Transverse colon (tissue), 4 donors: ENCODE data around the gene TMEM202. TPM values are rescaled to one million over a fixed set of nuclear protein-coding genes. Genes with fewer than 3 reads are reported as not detected.

Experiments
- DNase-seq: peaks from one replicate; pipeline ENCODE4 v3.0.0-alpha.2; 2019
- H3K27ac ChIP-seq, 4 donors: fragments of 200-600 bp; sonication (generic); 2 replicates each; pipeline ENCODE4 v1.5.1; 2016 to 2018; ENCODE audit warnings: inconsistent platforms in 4 of 4
- H3K27me3 ChIP-seq: fragments of 200-600 bp; sonication (generic); 2 replicates; pipeline ENCODE4 v1.5.1; 2017; ENCODE audit warnings: inconsistent platforms
- H3K36me3 ChIP-seq, 4 donors: fragments of 200-600 bp; sonication (generic); 2 replicates each; pipeline ENCODE4 v1.5.1; 2017 to 2019; ENCODE audit warnings: inconsistent platforms in 4 of 4
- H3K4me1 ChIP-seq, 4 donors: fragments of 200-600 bp; sonication (generic); 2 replicates each; pipeline ENCODE4 v1.5.1; 2017 to 2020; ENCODE audit warnings: inconsistent platforms in 4 of 4
- H3K4me3 ChIP-seq, 4 donors: fragments of 200-600 bp; sonication (generic); 1 replicate in 1 of 4; 2 replicates in 3 of 4; pipeline versions ENCODE4 v1.5.1 to v1.6.1; 2017 to 2019; ENCODE audit warnings: inconsistent platforms in 4 of 4
- H3K9me3 ChIP-seq, 2 donors: fragments of 200-600 bp; sonication (generic); 2 replicates each; pipeline ENCODE4 v1.5.1; 2017 to 2019; ENCODE audit warnings: inconsistent platforms in 2 of 2
- EP300 ChIP-seq: sonication (generic); formaldehyde crosslinking; IDR thresholded peaks from one replicate; pipeline ENCODE4 v1.6.1; 2017; ENCODE audit warnings: antibody characterized with exemption, low read depth
- POLR2A ChIP-seq: fragments of 450-650 bp; IDR thresholded peaks from one replicate; pipeline ENCODE4 v1.6.1; 2016; ENCODE audit warnings: antibody characterized with exemption, mild to moderate bottlenecking, moderate library complexity
- POLR2AphosphoS5 ChIP-seq, 3 donors: sonication (generic); formaldehyde crosslinking; IDR thresholded peaks; one replicate each; pipeline ENCODE4 v1.6.1; 2016; ENCODE audit warnings: antibody characterized with exemption in 3 of 3
- WGBS, 2 donors: methylation state at CpG; one replicate each; pipeline ENCODE4 v1.1.5; 2018; ENCODE audit warnings: low coverage in 1 of 2; 5-methylcytosine and 5-hydroxymethylcytosine counted together
- in situ Hi-C, 4 donors: fragments of 200-750 bp; cut with MboI; loops; one replicate each; pipeline versions ENCODE4 v1.15.0 to v1.15.1; 2017; ENCODE audit warnings: low sequenced_read_pairs in 3 of 4, low pct_ligation_motif_present in 1 of 4, low pct_unique_long_range_greater_than_20kb in 1 of 4
- intact Hi-C: fragments of 100-400 bp; cut with DNase I; formaldehyde crosslinking; loops from one replicate; pipeline ENCODE4 v1.15.1; 2023; ENCODE audit warnings: low total_unique reads
- total RNA-seq, 4 donors: library from RNA; depleted of rRNA; stranded (reverse); fragments of >200 nt; gene quantifications; one replicate each; pipeline ENCODE4 v1.1.0, GENCODE V29; 2016
- TF ChIP-seq, protein P1 (sequence below), 5 experiments: fragments of 200-600 bp in 3 of 5; fragments of 450-650 bp in 2 of 5; sonication (generic) in 3 of 5; IDR thresholded peaks; 1 replicate in 2 of 5; 2 replicates in 3 of 5; pipeline ENCODE4 v1.5.1; 2016 to 2017; ENCODE audit warnings: antibody characterized with exemption in 5 of 5, inconsistent platforms in 3 of 5, mild to moderate bottlenecking in 2 of 5, moderate library complexity in 1 of 5

The TMEM202 gene
- total RNA-seq, 4 donors from 2014 or later = not detected

DNA sequence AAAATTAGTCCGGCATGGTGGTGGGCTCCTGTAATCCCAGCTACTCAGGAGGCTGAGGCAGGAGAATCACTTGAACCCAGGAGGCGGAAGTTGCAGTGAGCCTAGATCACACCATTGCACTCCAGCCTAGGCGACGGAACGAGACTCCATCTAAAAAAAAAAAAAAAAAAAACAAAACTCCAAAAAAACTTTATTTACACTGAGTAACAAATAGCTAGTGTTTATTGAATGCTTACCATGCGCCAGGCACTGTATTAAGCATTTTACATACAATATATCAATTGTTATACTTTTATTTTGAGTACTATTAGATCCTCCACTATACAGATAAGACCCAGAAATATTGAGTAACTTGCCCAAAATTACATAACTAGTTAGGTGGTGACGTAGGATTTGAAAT lies 58.6 kb downstream of the TMEM202 start:
- in situ Hi-C loops = no loop called here
- H3K4me3 ChIP-seq = no peak overlapping the region

More for the DNA sequence above, 58.6 kb downstream of the TMEM202 start:
- WGBS, 2 donors = 91 to 95% methylated on average over 6 to 7 of the region's 7 CpGs
- H3K36me3 ChIP-seq = no peaks in the 10 kb centered on the region
- no peak overlapping the region for H3K27ac ChIP-seq
- intact Hi-C loops = no loop called here
- no peak for DNase-seq
- TF ChIP-seq POLR2AphosphoS5 (IDR thresholded peaks at IDR 0.05) (no peak), POLR2A (no peak), EP300 (no peak)
- TF ChIP-seq, protein P1, sequence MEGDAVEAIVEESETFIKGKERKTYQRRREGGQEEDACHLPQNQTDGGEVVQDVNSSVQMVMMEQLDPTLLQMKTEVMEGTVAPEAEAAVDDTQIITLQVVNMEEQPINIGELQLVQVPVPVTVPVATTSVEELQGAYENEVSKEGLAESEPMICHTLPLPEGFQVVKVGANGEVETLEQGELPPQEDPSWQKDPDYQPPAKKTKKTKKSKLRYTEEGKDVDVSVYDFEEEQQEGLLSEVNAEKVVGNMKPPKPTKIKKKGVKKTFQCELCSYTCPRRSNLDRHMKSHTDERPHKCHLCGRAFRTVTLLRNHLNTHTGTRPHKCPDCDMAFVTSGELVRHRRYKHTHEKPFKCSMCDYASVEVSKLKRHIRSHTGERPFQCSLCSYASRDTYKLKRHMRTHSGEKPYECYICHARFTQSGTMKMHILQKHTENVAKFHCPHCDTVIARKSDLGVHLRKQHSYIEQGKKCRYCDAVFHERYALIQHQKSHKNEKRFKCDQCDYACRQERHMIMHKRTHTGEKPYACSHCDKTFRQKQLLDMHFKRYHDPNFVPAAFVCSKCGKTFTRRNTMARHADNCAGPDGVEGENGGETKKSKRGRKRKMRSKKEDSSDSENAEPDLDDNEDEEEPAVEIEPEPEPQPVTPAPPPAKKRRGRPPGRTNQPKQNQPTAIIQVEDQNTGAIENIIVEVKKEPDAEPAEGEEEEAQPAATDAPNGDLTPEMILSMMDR (IDR thresholded peaks at IDR 0.05) = no peak
- no peaks in the 10 kb centered on the region for H3K27me3 ChIP-seq
- no peaks in the 10 kb centered on the region for H3K9me3 ChIP-seq
- peaks cover 0 to 4% (median 0%) of the 10 kb centered on the region in 4 donors for H3K4me1 ChIP-seq

Other genes starting within 250 kb of the TMEM202 start
- gene GRAMD2A, start 200.5 kb upstream of the TMEM202 start, total RNA-seq = 1 to 10 TPM in 1 of 4 donors, under 1 TPM in 1, not detected in 2; 0.41 to 1.4 TPM
- 100 to 1,000 TPM; 259 to 431 (median 291) TPM for gene PKM, start 167.1 kb upstream of the TMEM202 start, total RNA-seq
- gene PARP6, start 125.8 kb upstream of the TMEM202 start, total RNA-seq = 100 to 1,000 TPM in 1 of 4 donors, 10 to 100 TPM in 3; 44.1 to 152 (median 57.9) TPM
- 10 to 100 TPM in 1 of 4 donors, 1 to 10 TPM in 3; 1.5 to 12.9 (median 4.7) TPM for gene CELF6, start 78.1 kb upstream of the TMEM202 start, total RNA-seq
- 10 to 100 TPM; 19.9 to 69.9 (median 50.9) TPM for gene HEXA, start 22.3 kb upstream of the TMEM202 start, total RNA-seq
- gene ARIH1, start 76.0 kb downstream of the TMEM202 start, total RNA-seq = 100 to 1,000 TPM in 1 of 4 donors, 10 to 100 TPM in 3; 15.7 to 108 (median 53.1) TPM